ENCODE measurements around the gene TEDDM1. TPM values are rescaled to one million over a fixed set of nuclear protein-coding genes. Genes with fewer than 3 reads are reported as not detected.
A peak's percentile ranks its signal among the peaks of the same experiment; 100 is the strongest.

The TEDDM1 gene
- total RNA-seq, 2 donors from 2014 or later, result not detected

GRCh38 chr1:182357913-182358312 lies 42.6 kb downstream of the TEDDM1 start:
- no peaks in the 10 kb centered on the region for H3K9me3 Mint-ChIP-seq
- ATAC-seq (replicated peaks in 1 of 2) (no peak), DNase-seq (no peak)
- H3K4me3 Mint-ChIP-seq, result no peak overlapping the region
- H3K27me3 Mint-ChIP-seq (ENCODE audit: low read depth), result peaks cover 4% of the 10 kb centered on the region
- H3K27ac Mint-ChIP-seq, result no peak overlapping the region
- H3K4me1 Mint-ChIP-seq (ENCODE audit: low read depth), result no peaks in the 10 kb centered on the region
- no peaks in the 10 kb centered on the region for H3K36me3 Mint-ChIP-seq (ENCODE audit: insufficient read depth in 2 of 2)

GRCh38 chr1:182357171-182357570 lies 43.3 kb downstream of the TEDDM1 start:
- Mint-ChIP-seq H3K27ac (no peak overlapping the region), H3K36me3 (ENCODE audit: insufficient read depth in 2 of 2) (no peaks in the 10 kb centered on the region), H3K27me3 (ENCODE audit: low read depth) (peaks cover 4% of the 10 kb centered on the region), H3K4me3 (no peak overlapping the region), H3K9me3 (no peaks in the 10 kb centered on the region), H3K4me1 (ENCODE audit: low read depth) (no peaks in the 10 kb centered on the region)
- peak in 1 of 2 donors; percentile 49 for ATAC-seq (replicated peaks in 1 of 2)
- DNase-seq, result no peak

GRCh38 chr1:182355723-182356098 lies 44.8 kb downstream of the TEDDM1 start:
- H3K4me3 Mint-ChIP-seq, result no peak overlapping the region
- ATAC-seq (replicated peaks in 1 of 2) (no peak), DNase-seq (no peak)
- H3K36me3 Mint-ChIP-seq (ENCODE audit: insufficient read depth in 2 of 2), result no peaks in the 10 kb centered on the region
- H3K27me3 Mint-ChIP-seq (ENCODE audit: low read depth), result peaks cover 4% of the 10 kb centered on the region
- H3K27ac Mint-ChIP-seq, result no peak overlapping the region
- H3K4me1 Mint-ChIP-seq (ENCODE audit: low read depth), result no peaks in the 10 kb centered on the region
- H3K9me3 Mint-ChIP-seq, result no peaks in the 10 kb centered on the region

GRCh38 chr1:182351790-182352364 lies 48.6 kb downstream of the TEDDM1 start:
- Mint-ChIP-seq H3K27ac (no peak overlapping the region), H3K27me3 (ENCODE audit: low read depth) (no peaks in the 10 kb centered on the region), H3K9me3 (no peaks in the 10 kb centered on the region), H3K36me3 (ENCODE audit: insufficient read depth in 2 of 2) (no peaks in the 10 kb centered on the region), H3K4me3 (no peak overlapping the region), H3K4me1 (ENCODE audit: low read depth) (no peaks in the 10 kb centered on the region)
- DNase-seq (no peak), ATAC-seq (replicated peaks in 1 of 2) (no peak)

GRCh38 chr1:182350839-182351238 lies 49.6 kb downstream of the TEDDM1 start:
- DNase-seq (no peak), ATAC-seq (replicated peaks in 1 of 2) (no peak)
- H3K27ac Mint-ChIP-seq, result no peak overlapping the region
- H3K9me3 Mint-ChIP-seq, result no peaks in the 10 kb centered on the region
- H3K4me1 Mint-ChIP-seq (ENCODE audit: low read depth), result no peaks in the 10 kb centered on the region
- H3K36me3 Mint-ChIP-seq (ENCODE audit: insufficient read depth in 2 of 2), result no peaks in the 10 kb centered on the region
- H3K4me3 Mint-ChIP-seq, result no peak overlapping the region
- H3K27me3 Mint-ChIP-seq (ENCODE audit: low read depth), result no peaks in the 10 kb centered on the region

- ATAC-seq (replicated peaks in 1 of 2) (no peak), DNase-seq (no peak)
- Mint-ChIP-seq H3K27me3 (ENCODE audit: low read depth) (no peaks in the 10 kb centered on the region), H3K9me3 (no peaks in the 10 kb centered on the region), H3K4me1 (ENCODE audit: low read depth) (no peaks in the 10 kb centered on the region), H3K36me3 (ENCODE audit: insufficient read depth in 2 of 2) (no peaks in the 10 kb centered on the region), H3K4me3 (no peak overlapping the region), H3K27ac (no peak overlapping the region)
Measured at GRCh38 chr1:182348961-182349747, 51.3 kb downstream of the TEDDM1 start.

Other genes with a start within 250 kb of the TEDDM1 start
- gene GLUL, start 8.9 kb downstream of the TEDDM1 start, total RNA-seq, result 10 to 100 TPM; 76.6 to 96.1 TPM
- gene RGSL1, start 49.5 kb upstream of the TEDDM1 start, total RNA-seq, result not detected
- 1 to 10 TPM; 3.6 to 3.9 TPM for gene RNASEL, start 188.6 kb upstream of the TEDDM1 start, total RNA-seq
- 10 to 100 TPM; 73.3 to 79.4 TPM for gene RGS16, start 203.7 kb upstream of the TEDDM1 start, total RNA-seq